Measurements from ENCODE around the gene GIMAP8.

DNA sequence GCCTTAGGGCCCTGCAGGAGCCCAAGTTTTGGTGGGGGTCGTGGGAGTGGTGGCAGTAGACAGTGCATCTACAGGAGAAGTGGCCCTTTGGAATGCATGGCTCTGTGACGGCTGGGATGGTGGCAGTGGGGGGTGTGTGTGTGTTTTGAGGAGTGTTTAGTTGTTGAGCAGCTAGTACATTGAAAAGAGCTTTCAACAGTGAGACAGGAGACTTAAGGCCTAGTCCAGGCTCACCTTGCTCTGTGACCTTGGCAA is 44.2 kb upstream of the GIMAP8 start:
- TF ChIP-seq CTCF (IDR thresholded peaks at IDR 0.05) (no peak), ZFX (IDR thresholded peaks at IDR 0.05; ENCODE audit: borderline replicate concordance) (no peak)

Data from 22Rv1 (cell line).